A549 treated with ZK216348 at 1 μM for 4 hours (cell line): ENCODE data around the gene LCN9. TPM values are rescaled to one million over a fixed set of nuclear protein-coding genes. Genes with fewer than 3 reads are reported as not detected.

ENCODE experiments used
- total RNA-seq: library from RNA; stranded (reverse); fragments of 200-300 nt; extraction: Qiagen RNA extraction; gene quantifications from 5 replicates; pipeline ENCODE4 v1.2.3, GENCODE V29; 2022; ENCODE audit warnings: low read depth

The LCN9 gene, protein sequence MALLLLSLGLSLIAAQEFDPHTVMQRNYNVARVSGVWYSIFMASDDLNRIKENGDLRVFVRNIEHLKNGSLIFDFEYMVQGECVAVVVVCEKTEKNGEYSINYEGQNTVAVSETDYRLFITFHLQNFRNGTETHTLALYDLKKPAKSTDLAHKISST
- total RNA-seq: not detected in 5 replicates

DNA sequence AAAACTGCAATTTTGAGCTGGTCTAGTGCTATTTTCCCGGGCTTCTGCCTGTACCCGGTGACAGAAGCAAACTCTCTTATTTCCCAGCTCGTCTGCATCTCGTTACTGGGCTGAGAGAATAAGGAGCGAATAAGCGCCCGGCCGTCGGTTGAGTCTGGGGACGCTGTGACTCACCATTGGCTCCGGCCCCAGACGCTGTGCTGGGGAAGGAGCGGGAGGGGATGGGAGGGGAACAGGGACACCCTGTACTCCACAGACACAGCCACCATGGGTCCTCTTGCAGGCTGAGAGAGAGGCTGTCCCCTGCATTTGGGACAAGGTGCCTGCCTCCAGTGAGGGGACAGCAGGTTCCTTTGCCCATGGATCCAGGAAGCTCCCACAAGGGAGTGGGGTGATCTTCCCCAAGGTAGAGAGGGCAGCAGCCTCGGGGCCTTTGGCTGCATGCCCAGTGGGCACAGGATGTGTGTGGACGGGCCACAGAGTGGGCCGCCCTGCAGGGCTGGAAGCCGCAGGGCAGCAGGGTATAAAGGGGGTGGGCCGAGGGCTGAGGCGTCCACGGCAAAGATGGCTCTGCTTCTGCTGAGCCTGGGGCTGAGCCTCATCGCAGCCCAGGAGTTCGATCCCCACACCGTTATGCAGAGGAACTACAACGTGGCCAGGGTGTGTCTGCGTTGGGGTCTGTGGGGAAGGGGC is at the start of gene LCN9:
Gene LCN9, plus strand, starts transcription at position 552 of the 693 bp plus-strand sequence. Its CDS starts 13 bp downstream, at position 565.

GRCh38 chr9:135639196-135639595 is 23.9 kb upstream of the LCN9 start, which contains the start of gene GLT6D1:
Gene GLT6D1, minus strand, starts transcription at chr9:135639540. Its CDS starts 353 bp downstream, at chr9:135639187.

GRCh38 chr9:135699440-135699839 is 36.3 kb downstream of the LCN9 start, which contains the start of gene SOHLH1:
Gene SOHLH1, minus strand, starts transcription at chr9:135699481. Its CDS starts 14 bp downstream, at chr9:135699467.

GRCh38 chr9:135701959-135702721 is 39.0 kb downstream of the LCN9 start, which contains the start of gene KCNT1:
Gene KCNT1, plus strand, starts transcription at chr9:135702185. Its CDS starts 74 bp downstream, at chr9:135702259.

Other genes with a start within 250 kb of the LCN9 start
- gene PPP1R26, start 183.5 kb upstream of the LCN9 start, total RNA-seq: 10.5 to 21.5 TPM (median 20.0 TPM) in 5 replicates
- 82.9 to 136 TPM (median 127 TPM) in 5 replicates for gene MRPS2, start 162.6 kb upstream of the LCN9 start, total RNA-seq
- gene LCN1, start 141.9 kb upstream of the LCN9 start, total RNA-seq: 0.53 TPM in 1 of 5 replicates, not detected in the others
- gene OBP2A, start 117.2 kb upstream of the LCN9 start, total RNA-seq: not detected in 5 replicates
- gene PAEP, start 101.6 kb upstream of the LCN9 start, total RNA-seq: 0.20 to 0.41 TPM in 2 of 5 replicates, not detected in the others
- gene GLT6D1, start 23.8 kb upstream of the LCN9 start, total RNA-seq: not detected in 5 replicates
- gene SOHLH1, start 36.2 kb downstream of the LCN9 start, total RNA-seq: not detected in 5 replicates
- gene KCNT1, start 38.9 kb downstream of the LCN9 start, total RNA-seq: not detected in 5 replicates
- gene CAMSAP1, start 244.2 kb downstream of the LCN9 start, total RNA-seq: 19.4 to 22.4 TPM (median 19.7 TPM) in 5 replicates